B cell (primary cell): ENCODE results near the gene ZDHHC11. TPM values are rescaled to one million over a fixed set of nuclear protein-coding genes. Genes with fewer than 3 reads are reported as not detected.
"Not testable (repeated sequence)": the region's sequence is repeated elsewhere in the genome, so short reads cannot be mapped to it uniquely, and the experiment has no call there.

Experiments
- ATAC-seq: fragments of 200-7000 bp; cut with Tn5 transposase; one replicate; pipeline ENCODE4 v1.10.0; 2021; ENCODE audit warnings: low read depth, mild to moderate bottlenecking, moderate number of reproducible peaks, moderate library complexity
- CTCF ChIA-PET: fragments of 350-600 bp; sonication (Branson Sonifier 250); formaldehyde crosslinking; loops from one replicate; lab custom pipeline; 2021; ENCODE audit warnings: antibody characterized with exemption, inconsistent platforms; lab: Charles Lee
- POLR2A ChIA-PET: fragments of 350-600 bp; sonication (Branson Sonifier 250); formaldehyde crosslinking; loops from one replicate; lab custom pipeline; 2021; ENCODE audit warnings: antibody characterized with exemption; lab: Charles Lee
- DNase-seq: peaks from one replicate; pipeline ENCODE4 v3.0.0; 2013
- H2AFZ ChIP-seq: 2 replicates; pipeline ENCODE4 v1.6.1; 2012; ENCODE audit warnings: mild to moderate bottlenecking, low read depth, low read length; ENCODE audit not compliant: insufficient read depth, poor library complexity, severe bottlenecking
- H3K27ac ChIP-seq, 2 donors: 1 replicate in 1 of 2; 2 replicates in 1 of 2; pipeline ENCODE4 v1.5.1; 2012 to 2013; ENCODE audit warnings: low read length in 2 of 2, mild to moderate bottlenecking in 2 of 2, moderate library complexity in 1 of 2
- H3K27me3 ChIP-seq, 4 experiments: fragments of 200-600 bp in 1 of 4; sonication (generic) in 1 of 4; replicated peaks in 1 of 4; 1 replicate in 2 of 4; 2 replicates in 2 of 4; pipeline versions ENCODE4 v1.6.1 to v1.7.0; 2013 to 2016; ENCODE audit warnings: low read length in 3 of 4, mild to moderate bottlenecking in 2 of 4, mixed read lengths in 1 of 4, moderate library complexity in 1 of 4; ENCODE audit not compliant: insufficient read depth in 4 of 4, control insufficient read depth in 3 of 4; ENCODE audit errors: control extremely low read depth in 1 of 4
- H3K36me3 ChIP-seq, 2 experiments: replicated peaks in 1 of 2; 1 replicate in 1 of 2; 2 replicates in 1 of 2; pipeline versions ENCODE4 v1.6.1 to v1.7.1; 2013; ENCODE audit warnings: low read length in 1 of 2; ENCODE audit not compliant: insufficient read depth in 2 of 2, control insufficient read depth in 1 of 2; ENCODE audit errors: control extremely low read depth in 1 of 2, extremely low read depth in 1 of 2
- H3K4me1 ChIP-seq, 2 donors: fragments of 200-600 bp in 1 of 2; sonication (generic) in 1 of 2; 1 replicate in 1 of 2; 2 replicates in 1 of 2; pipeline versions ENCODE4 v1.5.1 to v1.6.1; 2013 to 2017; ENCODE audit warnings: low read length in 2 of 2; ENCODE audit not compliant: control insufficient read depth in 2 of 2, insufficient read depth in 2 of 2
- H3K4me2 ChIP-seq: replicated peaks from 2 replicates; pipeline ENCODE3; 2012; ENCODE audit warnings: mild to moderate bottlenecking, low read depth, low read length; ENCODE audit not compliant: poor library complexity, severe bottlenecking
- H3K4me3 ChIP-seq, 5 experiments: fragments of 200-600 bp in 1 of 5; sonication (generic) in 1 of 5; 1 replicate in 3 of 5; 2 replicates in 2 of 5; pipeline versions ENCODE4 v1.5.1 to v1.7.0; 2011 to 2016; ENCODE audit warnings: low read length in 4 of 5, mild to moderate bottlenecking in 4 of 5, low read depth in 2 of 5, control low read depth in 1 of 5, moderate library complexity in 1 of 5; ENCODE audit not compliant: insufficient read depth in 1 of 5; ENCODE audit errors: control extremely low read depth in 1 of 5, extremely low read depth in 1 of 5
- H3K79me2 ChIP-seq: fragments of 200-600 bp; sonication (generic); one replicate; pipeline ENCODE4 v1.6.0; 2016; ENCODE audit warnings: low read length; ENCODE audit not compliant: control insufficient read depth, insufficient read depth
- H3K9ac ChIP-seq: fragments of 200-600 bp; sonication (generic); 2 replicates; pipeline ENCODE4 v1.6.1; 2017; ENCODE audit warnings: mild to moderate bottlenecking, low read length, moderate library complexity
- H3K9me3 ChIP-seq, 3 donors: one replicate each; pipeline versions ENCODE4 v1.6.1 to v1.7.1; 2013; ENCODE audit warnings: low read length in 2 of 3; ENCODE audit not compliant: control insufficient read depth in 2 of 3, insufficient read depth in 1 of 3; ENCODE audit errors: control extremely low read depth in 1 of 3
- H4K20me1 ChIP-seq: 2 replicates; pipeline ENCODE4 v1.6.0; 2012; ENCODE audit warnings: mild to moderate bottlenecking, low read length; ENCODE audit not compliant: insufficient read depth, control insufficient read depth, poor library complexity, severe bottlenecking
- H3K27ac Mint-ChIP-seq: one replicate; pipeline ENCODE4 v1.8.0; 2021; ENCODE audit warnings: mixed read lengths
- H3K27me3 Mint-ChIP-seq: one replicate; pipeline ENCODE4 v1.8.0; 2021; ENCODE audit warnings: mixed read lengths
- H3K4me1 Mint-ChIP-seq: one replicate; pipeline ENCODE4 v1.8.0; 2021; ENCODE audit warnings: mixed read lengths
- H3K4me3 Mint-ChIP-seq: one replicate; pipeline ENCODE4 v1.8.0; 2021; ENCODE audit warnings: mixed read lengths
- H3K9me3 Mint-ChIP-seq: one replicate; pipeline ENCODE4 v1.8.0; 2022; ENCODE audit warnings: mixed read lengths; ENCODE audit not compliant: insufficient read depth
- CTCF ChIP-seq: fragments of 200-600 bp; IDR thresholded peaks from one replicate; pipeline ENCODE4 v1.8.0; 2022; ENCODE audit warnings: antibody characterized with exemption, mild to moderate bottlenecking
- EZH2 ChIP-seq: IDR thresholded peaks from 2 replicates; pipeline ENCODE4 v1.6.1; 2012; ENCODE audit warnings: borderline replicate concordance, low read depth, mild to moderate bottlenecking, moderate library complexity, low read length; ENCODE audit not compliant: insufficient read depth, poor library complexity, severe bottlenecking
- WGBS: methylation state at CpG from one replicate; pipeline ENCODE4 v1.1.5; 2013; ENCODE audit warnings: missing lambda C conversion rate; ENCODE audit not compliant: insufficient coverage; 5-methylcytosine and 5-hydroxymethylcytosine counted together
- intact Hi-C: fragments of 100-400 bp; cut with micrococcal nuclease; formaldehyde crosslinking; loops from one replicate; pipeline ENCODE4 v1.10.0; 2022
- polyA plus RNA-seq: library from polyadenylated mRNA; depleted of rRNA; stranded (reverse); fragments of >200 nt; gene quantifications from 2 replicates; pipeline ENCODE4 v1.2.3, GENCODE V29; 2012
- total RNA-seq, 2 donors: library from RNA; stranded (reverse); fragments of 120-200 nt in 1 of 2; gene quantifications; 1 replicate in 1 of 2; 2 replicates in 1 of 2; pipeline versions ENCODE4 v1.2.3 to v1.2.4, GENCODE V29; 2013 to 2022

ZDHHC11 gene
- total and polyA plus RNA-seq, 2 donors (not counting 1 experiment from before 2014, with no cell fraction given), result 0.69 to 3.0 TPM

- Histone ChIP-seq H3K9ac (no peak overlapping the region), H3K4me3 (no peak overlapping the region), H3K36me3 (no peaks in the 10 kb centered on the region), H3K27ac (no peak overlapping the region), H3K27me3 (peaks cover 0 to 3% (median 0%) of the 10 kb centered on the region in 4 experiments), H3K79me2 (no peaks in the 10 kb centered on the region), H3K4me2 (no peak overlapping the region), H2AFZ (no peak overlapping the region), H4K20me1 (no peaks in the 10 kb centered on the region), H3K9me3 (no peaks in the 10 kb centered on the region), H3K4me1 (no peaks in the 10 kb centered on the region)
- ATAC-seq (no peak), DNase-seq (no peak)
- intact Hi-C loops, result no loop called here
- H3K27me3 Mint-ChIP-seq, result peaks cover 14% of the 10 kb centered on the region
- H3K4me1 Mint-ChIP-seq, result no peaks in the 10 kb centered on the region
- 84% methylated on average over 3 of the region's 10 CpGs for WGBS
- TF ChIP-seq EZH2 (no peak), CTCF (no peak)
- ChIA-PET CTCF (no interaction called here), POLR2A (no interaction called here)
- no peak overlapping the region for H3K27ac Mint-ChIP-seq
- H3K9me3 Mint-ChIP-seq, result no peaks in the 10 kb centered on the region
- H3K4me3 Mint-ChIP-seq, result no peak overlapping the region
Observed at GRCh38 chr5:756171-756570, 94.6 kb downstream of the ZDHHC11 start.

- ATAC-seq, H3K9me3 Mint-ChIP-seq, H3K9ac ChIP-seq, H3K4me2 ChIP-seq, H4K20me1 ChIP-seq, H3K79me2 ChIP-seq, H3K4me1 ChIP-seq, H3K27ac Mint-ChIP-seq, POLR2A ChIA-PET, DNase-seq, H3K4me1 Mint-ChIP-seq, H2AFZ ChIP-seq, H3K27ac ChIP-seq, H3K9me3 ChIP-seq, intact Hi-C loops, H3K4me3 ChIP-seq, H3K36me3 ChIP-seq, H3K27me3 ChIP-seq, CTCF ChIA-PET, H3K4me3 Mint-ChIP-seq: not testable (repeated sequence)
- WGBS, result no CpG with 5 or more reads among the region's 16 CpGs
- H3K27me3 Mint-ChIP-seq, result peaks cover 12% of the 10 kb centered on the region
Observed at GRCh38 chr5:754143-754632, 96.6 kb downstream of the ZDHHC11 start.

GRCh38 chr5:753567-754142, 97.1 kb downstream of the ZDHHC11 start:
- DNase-seq, ATAC-seq, H2AFZ ChIP-seq, H3K79me2 ChIP-seq, H3K4me3 ChIP-seq, H3K4me3 Mint-ChIP-seq, H3K36me3 ChIP-seq, H3K4me1 Mint-ChIP-seq, H3K27ac Mint-ChIP-seq, H3K4me2 ChIP-seq, H3K4me1 ChIP-seq, H3K27me3 Mint-ChIP-seq, H3K9ac ChIP-seq, CTCF ChIA-PET, intact Hi-C loops, H3K27ac ChIP-seq, H3K27me3 ChIP-seq, H3K9me3 Mint-ChIP-seq, H4K20me1 ChIP-seq, POLR2A ChIA-PET, H3K9me3 ChIP-seq: not testable (repeated sequence)
- WGBS, result 96% methylated on average over 7 of the region's 19 CpGs
